LNCAP (cell line): ENCODE measurements around the gene DIAPH1.

Experiments used
- TF ChIP-seq, protein P1 (sequence below): fragments of 450-650 bp; IDR thresholded peaks from 2 replicates; pipeline ENCODE4 v1.5.1; 2017; ENCODE audit warnings: mild to moderate bottlenecking

Gene DIAPH1

DNA sequence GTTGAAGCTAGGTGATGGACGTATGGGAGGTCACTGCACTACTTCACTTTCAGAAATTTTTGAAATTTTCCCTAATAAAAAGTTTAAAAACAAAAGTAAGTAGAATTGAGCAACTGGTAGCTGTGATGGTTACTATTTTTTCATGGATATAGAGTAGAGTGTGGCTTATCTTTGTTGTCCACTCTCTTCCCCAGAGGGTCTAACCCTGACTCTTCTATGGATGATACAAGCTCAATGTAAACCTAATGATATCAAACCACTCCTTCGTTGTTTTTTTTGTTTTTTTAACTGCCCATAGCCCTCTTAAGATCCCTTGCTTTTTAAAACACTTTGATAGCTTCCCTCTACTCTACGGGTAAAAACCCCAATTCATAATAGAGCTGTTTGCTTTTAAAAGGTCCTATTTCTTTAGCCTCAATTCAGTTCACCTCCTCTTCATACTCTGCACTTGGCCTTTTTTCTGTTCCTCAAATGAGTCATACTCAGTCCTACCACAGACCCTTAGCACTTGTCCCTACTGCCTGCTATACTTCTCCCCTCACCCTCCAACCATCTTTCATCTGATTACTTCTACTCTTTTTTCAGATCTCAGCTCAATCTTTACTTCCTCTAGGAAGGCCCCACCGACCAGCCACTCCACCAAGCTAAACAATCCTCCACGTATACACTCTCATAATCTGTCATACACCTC, 15.2 kb upstream of the DIAPH1 start:
- TF ChIP-seq, protein P1, sequence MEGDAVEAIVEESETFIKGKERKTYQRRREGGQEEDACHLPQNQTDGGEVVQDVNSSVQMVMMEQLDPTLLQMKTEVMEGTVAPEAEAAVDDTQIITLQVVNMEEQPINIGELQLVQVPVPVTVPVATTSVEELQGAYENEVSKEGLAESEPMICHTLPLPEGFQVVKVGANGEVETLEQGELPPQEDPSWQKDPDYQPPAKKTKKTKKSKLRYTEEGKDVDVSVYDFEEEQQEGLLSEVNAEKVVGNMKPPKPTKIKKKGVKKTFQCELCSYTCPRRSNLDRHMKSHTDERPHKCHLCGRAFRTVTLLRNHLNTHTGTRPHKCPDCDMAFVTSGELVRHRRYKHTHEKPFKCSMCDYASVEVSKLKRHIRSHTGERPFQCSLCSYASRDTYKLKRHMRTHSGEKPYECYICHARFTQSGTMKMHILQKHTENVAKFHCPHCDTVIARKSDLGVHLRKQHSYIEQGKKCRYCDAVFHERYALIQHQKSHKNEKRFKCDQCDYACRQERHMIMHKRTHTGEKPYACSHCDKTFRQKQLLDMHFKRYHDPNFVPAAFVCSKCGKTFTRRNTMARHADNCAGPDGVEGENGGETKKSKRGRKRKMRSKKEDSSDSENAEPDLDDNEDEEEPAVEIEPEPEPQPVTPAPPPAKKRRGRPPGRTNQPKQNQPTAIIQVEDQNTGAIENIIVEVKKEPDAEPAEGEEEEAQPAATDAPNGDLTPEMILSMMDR: no peak

- TF ChIP-seq, protein P1: no peak
These were observed 13.8 kb upstream of the DIAPH1 start for GRCh38 chr5:141632650-141633049.

- TF ChIP-seq, protein P1: no peak
These were observed 11.9 kb upstream of the DIAPH1 start for GRCh38 chr5:141630570-141631140.

- TF ChIP-seq, protein P1: no peak
These were observed 9.5 kb upstream of the DIAPH1 start for GRCh38 chr5:141628175-141628788.

GRCh38 chr5:141623611-141624010, 4.8 kb upstream of the DIAPH1 start:
- TF ChIP-seq, protein P1: no peak

DNA sequence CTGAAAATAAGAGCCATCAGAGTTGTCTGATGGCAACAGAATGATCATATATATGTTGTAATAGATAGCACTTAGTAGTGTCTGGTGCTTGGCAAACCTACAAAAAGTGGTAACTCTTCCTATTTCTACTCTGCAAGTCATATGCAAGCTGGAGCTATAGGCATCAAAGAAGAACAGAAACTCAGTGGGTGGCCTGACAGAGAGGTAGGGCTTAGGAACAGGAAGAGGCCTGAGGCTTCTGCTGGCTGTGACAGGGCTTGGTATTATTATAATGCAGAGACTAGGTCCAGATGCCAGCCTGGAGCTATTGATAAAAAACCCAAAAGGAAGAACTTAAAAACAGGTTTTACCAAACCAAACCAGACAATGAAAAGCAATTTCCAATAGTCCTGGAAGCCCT, 4.4 kb upstream of the DIAPH1 start:
- TF ChIP-seq, protein P1: no peak

DNA sequence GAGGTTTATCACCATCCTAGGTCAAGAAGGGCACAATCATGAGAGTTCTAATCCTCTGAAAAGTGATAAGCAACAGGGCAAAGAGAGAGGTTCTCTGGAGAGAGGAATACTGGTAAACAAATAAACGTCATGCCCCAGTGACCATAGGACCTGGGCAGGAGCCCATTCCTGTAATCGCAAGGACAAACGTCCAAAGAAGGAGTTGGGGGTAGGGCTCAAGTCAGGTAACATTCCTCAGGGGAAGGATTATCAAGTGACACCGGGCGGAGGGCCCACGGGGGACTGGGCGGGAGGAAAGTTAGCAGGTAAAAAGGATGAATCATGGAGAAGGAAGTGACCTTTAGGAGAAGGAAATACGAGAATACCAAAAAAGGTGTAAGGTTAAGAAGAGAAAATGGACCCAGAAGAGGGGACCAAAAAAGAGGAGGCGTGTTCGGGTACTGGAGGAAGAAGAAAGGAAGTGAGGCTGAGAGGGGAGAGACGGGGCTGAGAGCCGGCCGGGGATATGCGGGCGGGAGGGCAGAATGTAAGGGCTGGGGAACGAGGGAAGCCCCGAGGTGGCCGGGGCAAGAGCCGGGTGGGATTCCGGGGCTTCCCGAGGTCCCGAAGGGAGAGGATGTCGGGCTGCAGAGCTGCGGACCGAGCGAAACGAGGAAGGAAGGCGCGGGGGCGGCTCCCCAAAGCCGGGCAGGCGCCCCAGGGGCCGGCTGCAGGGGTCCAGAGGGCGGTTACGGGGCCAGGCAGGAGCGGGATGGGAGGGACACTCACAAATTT, 583 bp downstream of the DIAPH1 start:
- TF ChIP-seq, protein P1: no peak
